Sigmoid colon (tissue), 7 donors: Measurements from ENCODE around the gene TMEFF2. TPM values are rescaled to one million over a fixed set of nuclear protein-coding genes. Genes with fewer than 3 reads are reported as not detected.

Source experiments
- DNase-seq: peaks from one replicate; pipeline ENCODE4 v3.0.0-alpha.2; 2019
- H3K27ac ChIP-seq, 4 donors: fragments of 200-600 bp; sonication (generic); one replicate each; pipeline ENCODE4 v1.5.1; 2016 to 2019; ENCODE audit warnings: mild to moderate bottlenecking in 1 of 4
- H3K27me3 ChIP-seq, 3 donors: fragments of 200-600 bp; sonication (generic); one replicate each; pipeline ENCODE4 v1.5.1; 2019; ENCODE audit warnings: mild to moderate bottlenecking in 1 of 3
- H3K36me3 ChIP-seq, 4 donors: fragments of 200-600 bp; sonication (generic); one replicate each; pipeline ENCODE4 v1.5.1; 2016 to 2019
- H3K4me1 ChIP-seq, 4 donors: fragments of 200-600 bp; sonication (generic); one replicate each; pipeline ENCODE4 v1.5.1; 2017 to 2019
- H3K4me3 ChIP-seq, 4 donors: fragments of 200-600 bp; sonication (generic); one replicate each; pipeline ENCODE4 v1.5.1; 2017 to 2019; ENCODE audit warnings: mild to moderate bottlenecking in 2 of 4, moderate library complexity in 1 of 4
- H3K9me3 ChIP-seq, 4 donors: fragments of 200-600 bp in 3 of 4; sonication (generic) in 3 of 4; one replicate each; pipeline versions ENCODE4 v1.5.1 to v1.6.1; 2013 to 2019
- EP300 ChIP-seq, 4 donors: sonication (generic); formaldehyde crosslinking; IDR thresholded peaks; one replicate each; pipeline ENCODE4 v1.6.1; 2017; ENCODE audit warnings: antibody characterized with exemption in 4 of 4
- POLR2A ChIP-seq, 2 donors: fragments of 450-650 bp; IDR thresholded peaks; one replicate each; pipeline ENCODE4 v1.6.1; 2016; ENCODE audit warnings: antibody characterized with exemption in 2 of 2, mild to moderate bottlenecking in 2 of 2, moderate library complexity in 2 of 2
- POLR2AphosphoS5 ChIP-seq, 4 donors: sonication (generic); formaldehyde crosslinking; IDR thresholded peaks; one replicate each; pipeline ENCODE4 v1.6.1; 2017; ENCODE audit warnings: antibody characterized with exemption in 4 of 4
- WGBS, 2 donors: extraction: QIAGEN DNeasy Blood & Tissue Kit; methylation state at CpG; one replicate each; pipeline ENCODE4 v1.1.7; 2013; 5-methylcytosine and 5-hydroxymethylcytosine counted together
- intact Hi-C: fragments of 100-400 bp; cut with DNase I; formaldehyde crosslinking; loops from one replicate; pipeline ENCODE4 v1.15.1; 2023
- polyA plus RNA-seq, 3 donors: library from polyadenylated mRNA; stranded (reverse); fragments of 200-250 nt; gene quantifications; one replicate each; pipeline ENCODE4 v1.2.3, GENCODE V29; 2013
- total RNA-seq, 4 donors: library from RNA; depleted of rRNA; stranded (reverse); fragments of >200 nt; gene quantifications; one replicate each; pipeline ENCODE4 v1.1.0, GENCODE V29; 2016
- TF ChIP-seq, protein P1 (sequence below), 4 experiments: fragments of 450-650 bp in 3 of 4; fragments of 200-600 bp in 1 of 4; IDR thresholded peaks; one replicate each; pipeline ENCODE4 v1.5.1; 2016 to 2019; ENCODE audit warnings: antibody characterized with exemption in 4 of 4, mild to moderate bottlenecking in 3 of 4, moderate library complexity in 2 of 4
- donor health status: healthy with polysubstance abuse.
- donor health status: Bipolar disorder and iron deficiency.
- donor health status: healthy.

Gene TMEFF2
- total and polyA plus RNA-seq, 7 donors = 0.16 to 1.4 (median 0.32) TPM; not detected in 1

DNA sequence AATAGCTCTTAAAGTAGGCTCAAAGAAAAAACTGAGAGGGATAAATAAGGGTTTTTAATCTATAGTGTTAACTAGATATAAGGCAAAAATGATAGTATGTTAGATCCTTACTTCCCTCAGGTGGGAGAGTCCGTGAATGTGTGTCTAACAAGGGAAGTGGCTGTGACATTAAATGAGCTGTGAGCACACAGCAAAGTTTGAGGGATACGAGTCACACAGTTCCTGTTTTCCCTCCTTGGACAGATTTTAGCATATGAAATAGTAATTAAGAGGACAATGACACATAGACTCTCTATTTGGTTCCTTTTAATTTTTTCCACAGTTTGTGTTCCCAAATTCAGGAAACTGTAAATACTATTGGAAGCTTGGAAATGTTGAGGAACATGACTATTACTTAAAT, 199.4 kb downstream of the TMEFF2 start:
- WGBS, 2 donors = 54 to 72% methylated on average over 2 of the region's 2 CpGs
- Histone ChIP-seq H3K36me3 (no peaks in the 10 kb centered on the region), H3K4me3 (no peak overlapping the region), H3K9me3 (no peaks in the 10 kb centered on the region), H3K27me3 (no peaks in the 10 kb centered on the region), H3K27ac (no peak overlapping the region), H3K4me1 (peaks cover 0 to 15% (median 3%) of the 10 kb centered on the region in 4 donors)
- TF ChIP-seq POLR2AphosphoS5 (IDR thresholded peaks at IDR 0.05) = no peak
- no peak for TF ChIP-seq EP300 (IDR thresholded peaks at IDR 0.05)
- TF ChIP-seq POLR2A (IDR thresholded peaks at IDR 0.05) = no peak
- TF ChIP-seq, protein P1, sequence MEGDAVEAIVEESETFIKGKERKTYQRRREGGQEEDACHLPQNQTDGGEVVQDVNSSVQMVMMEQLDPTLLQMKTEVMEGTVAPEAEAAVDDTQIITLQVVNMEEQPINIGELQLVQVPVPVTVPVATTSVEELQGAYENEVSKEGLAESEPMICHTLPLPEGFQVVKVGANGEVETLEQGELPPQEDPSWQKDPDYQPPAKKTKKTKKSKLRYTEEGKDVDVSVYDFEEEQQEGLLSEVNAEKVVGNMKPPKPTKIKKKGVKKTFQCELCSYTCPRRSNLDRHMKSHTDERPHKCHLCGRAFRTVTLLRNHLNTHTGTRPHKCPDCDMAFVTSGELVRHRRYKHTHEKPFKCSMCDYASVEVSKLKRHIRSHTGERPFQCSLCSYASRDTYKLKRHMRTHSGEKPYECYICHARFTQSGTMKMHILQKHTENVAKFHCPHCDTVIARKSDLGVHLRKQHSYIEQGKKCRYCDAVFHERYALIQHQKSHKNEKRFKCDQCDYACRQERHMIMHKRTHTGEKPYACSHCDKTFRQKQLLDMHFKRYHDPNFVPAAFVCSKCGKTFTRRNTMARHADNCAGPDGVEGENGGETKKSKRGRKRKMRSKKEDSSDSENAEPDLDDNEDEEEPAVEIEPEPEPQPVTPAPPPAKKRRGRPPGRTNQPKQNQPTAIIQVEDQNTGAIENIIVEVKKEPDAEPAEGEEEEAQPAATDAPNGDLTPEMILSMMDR (IDR thresholded peaks at IDR 0.05) = no peak
- no peak for DNase-seq
- intact Hi-C loops = no loop called here

DNA sequence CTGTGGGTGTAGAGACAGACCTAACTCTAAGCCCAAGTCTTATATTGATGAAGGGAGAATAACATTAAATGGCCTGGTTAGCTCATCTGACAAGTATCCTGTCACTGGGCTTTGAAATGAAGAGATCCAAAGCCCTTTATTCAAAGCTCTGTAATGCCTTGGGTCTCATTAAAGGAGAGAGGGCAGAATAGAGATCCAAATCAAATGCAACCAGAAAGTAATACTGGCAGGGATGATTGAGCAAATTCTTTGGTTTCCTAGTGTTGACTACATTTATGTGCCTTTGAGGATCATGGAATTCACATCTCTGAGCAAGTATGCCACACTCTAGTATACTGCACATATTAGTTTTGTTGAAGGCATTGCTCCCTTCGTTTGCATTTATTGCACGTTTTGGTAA, 200.0 kb downstream of the TMEFF2 start:
- TF ChIP-seq EP300 (IDR thresholded peaks at IDR 0.05) (no peak), POLR2A (IDR thresholded peaks at IDR 0.05) (no peak), POLR2AphosphoS5 (IDR thresholded peaks at IDR 0.05) (no peak)
- TF ChIP-seq, protein P1 (IDR thresholded peaks at IDR 0.05) = no peak
- Histone ChIP-seq H3K9me3 (no peaks in the 10 kb centered on the region), H3K4me1 (peaks cover 0 to 15% (median 3%) of the 10 kb centered on the region in 4 donors), H3K4me3 (no peak overlapping the region), H3K27me3 (no peaks in the 10 kb centered on the region), H3K27ac (no peak overlapping the region), H3K36me3 (no peaks in the 10 kb centered on the region)
- 57 to 82% methylated on average over 2 of the region's 2 CpGs for WGBS, 2 donors
- DNase-seq = no peak
- intact Hi-C loops = no loop called here

DNA sequence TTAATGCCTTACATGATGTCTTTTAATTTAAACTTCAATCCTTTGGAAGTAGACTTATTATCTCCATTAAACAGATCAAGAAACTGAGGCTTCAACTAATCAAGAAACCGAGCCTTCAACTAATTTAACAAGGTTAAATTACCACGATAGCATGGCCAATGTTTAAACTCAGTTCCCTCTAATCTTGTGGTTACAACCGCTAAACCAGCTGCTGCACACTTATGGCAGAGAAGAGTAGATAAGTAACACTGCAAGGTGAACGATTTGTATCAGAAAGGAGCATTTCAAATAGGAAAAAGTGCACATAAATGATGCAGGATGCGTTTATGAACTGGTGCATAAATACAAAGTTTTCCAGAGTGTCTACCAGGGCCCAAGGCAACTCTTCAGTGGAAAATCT, 203.3 kb downstream of the TMEFF2 start:
- TF ChIP-seq POLR2A (IDR thresholded peaks at IDR 0.05) = no peak
- TF ChIP-seq, protein P1 (IDR thresholded peaks at IDR 0.05) = no peak
- TF ChIP-seq EP300 (IDR thresholded peaks at IDR 0.05) = no peak
- no peak for TF ChIP-seq POLR2AphosphoS5 (IDR thresholded peaks at IDR 0.05)
- H3K27me3 ChIP-seq = no peaks in the 10 kb centered on the region
- intact Hi-C loops = no loop called here
- no peak overlapping the region for H3K27ac ChIP-seq
- H3K36me3 ChIP-seq = no peaks in the 10 kb centered on the region
- no peaks in the 10 kb centered on the region for H3K4me1 ChIP-seq
- WGBS, 2 donors = 69 to 80% methylated on average over 5 of the region's 5 CpGs
- H3K4me3 ChIP-seq = no peak overlapping the region
- DNase-seq = no peak
- H3K9me3 ChIP-seq = no peaks in the 10 kb centered on the region

DNA sequence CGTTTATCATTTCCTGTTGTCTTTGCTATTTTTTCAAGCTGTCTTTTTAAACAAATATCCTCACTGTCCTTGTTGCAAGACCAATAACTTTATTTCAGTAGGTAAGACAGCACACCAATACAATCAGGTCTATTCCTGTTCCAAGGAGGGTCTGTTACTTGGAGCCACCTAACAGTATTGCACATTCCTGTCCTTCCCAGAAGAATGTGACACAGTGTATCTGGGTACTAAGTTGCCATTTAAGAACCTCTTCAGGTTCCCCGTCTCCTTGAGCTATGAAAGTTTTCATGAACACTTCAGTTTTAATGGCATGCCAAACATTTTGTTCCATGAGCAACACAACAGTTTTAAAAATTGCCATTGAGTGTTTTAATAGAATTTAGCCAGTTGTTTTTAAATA, 209.0 kb downstream of the TMEFF2 start:
- no peak for DNase-seq
- WGBS, 2 donors = 62 to 71% methylated on average over 2 of the region's 2 CpGs

More for the DNA sequence above, 209.0 kb downstream of the TMEFF2 start:
- no peak overlapping the region for H3K27ac ChIP-seq
- H3K27me3 ChIP-seq = no peaks in the 10 kb centered on the region
- no peaks in the 10 kb centered on the region for H3K36me3 ChIP-seq
- no peak overlapping the region for H3K4me3 ChIP-seq
- TF ChIP-seq, protein P1 (IDR thresholded peaks at IDR 0.05) = no peak
- TF ChIP-seq POLR2A (IDR thresholded peaks at IDR 0.05) (no peak), POLR2AphosphoS5 (IDR thresholded peaks at IDR 0.05) (no peak), EP300 (IDR thresholded peaks at IDR 0.05) (no peak)
- intact Hi-C loops = no loop called here
- no peaks in the 10 kb centered on the region for H3K9me3 ChIP-seq
- no peaks in the 10 kb centered on the region for H3K4me1 ChIP-seq
